ENCODE data around the gene ABHD11.

ABHD11 gene

DNA sequence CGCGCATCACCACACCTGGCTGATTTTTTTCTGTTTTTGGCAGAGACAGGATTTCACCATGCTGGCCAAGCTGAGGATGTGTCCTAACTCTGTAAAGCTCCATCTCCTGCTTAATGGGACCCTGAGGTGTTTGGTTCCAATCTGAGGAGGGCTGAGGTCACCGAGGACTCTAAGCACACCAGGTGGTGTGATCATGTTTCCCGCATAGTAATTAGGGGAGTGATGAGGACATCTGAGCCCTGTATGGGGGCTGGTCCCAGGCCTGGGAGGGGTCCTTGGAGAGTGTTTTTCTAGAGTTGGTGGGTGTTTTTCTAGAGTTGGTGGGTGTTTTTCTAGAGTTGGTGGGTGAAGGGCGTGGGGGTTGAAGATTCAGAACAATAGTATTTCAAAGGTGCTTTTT, 3.0 kb upstream of the ABHD11 start:
- peak overlapping the region; percentile 92 for H3K27ac ChIP-seq
- TF ChIP-seq, protein P1, sequence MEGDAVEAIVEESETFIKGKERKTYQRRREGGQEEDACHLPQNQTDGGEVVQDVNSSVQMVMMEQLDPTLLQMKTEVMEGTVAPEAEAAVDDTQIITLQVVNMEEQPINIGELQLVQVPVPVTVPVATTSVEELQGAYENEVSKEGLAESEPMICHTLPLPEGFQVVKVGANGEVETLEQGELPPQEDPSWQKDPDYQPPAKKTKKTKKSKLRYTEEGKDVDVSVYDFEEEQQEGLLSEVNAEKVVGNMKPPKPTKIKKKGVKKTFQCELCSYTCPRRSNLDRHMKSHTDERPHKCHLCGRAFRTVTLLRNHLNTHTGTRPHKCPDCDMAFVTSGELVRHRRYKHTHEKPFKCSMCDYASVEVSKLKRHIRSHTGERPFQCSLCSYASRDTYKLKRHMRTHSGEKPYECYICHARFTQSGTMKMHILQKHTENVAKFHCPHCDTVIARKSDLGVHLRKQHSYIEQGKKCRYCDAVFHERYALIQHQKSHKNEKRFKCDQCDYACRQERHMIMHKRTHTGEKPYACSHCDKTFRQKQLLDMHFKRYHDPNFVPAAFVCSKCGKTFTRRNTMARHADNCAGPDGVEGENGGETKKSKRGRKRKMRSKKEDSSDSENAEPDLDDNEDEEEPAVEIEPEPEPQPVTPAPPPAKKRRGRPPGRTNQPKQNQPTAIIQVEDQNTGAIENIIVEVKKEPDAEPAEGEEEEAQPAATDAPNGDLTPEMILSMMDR (conservative IDR thresholded peaks at IDR 0.05): no peak

- TF ChIP-seq, protein P1 (conservative IDR thresholded peaks at IDR 0.05): no peak
- no peak for TF ChIP-seq ZFX (IDR thresholded peaks at IDR 0.05)
- peak overlapping the region; percentile 93 for H3K27ac ChIP-seq
Measured at GRCh38 chr7:73740771-73741170, 2.2 kb upstream of the ABHD11 start.

DNA sequence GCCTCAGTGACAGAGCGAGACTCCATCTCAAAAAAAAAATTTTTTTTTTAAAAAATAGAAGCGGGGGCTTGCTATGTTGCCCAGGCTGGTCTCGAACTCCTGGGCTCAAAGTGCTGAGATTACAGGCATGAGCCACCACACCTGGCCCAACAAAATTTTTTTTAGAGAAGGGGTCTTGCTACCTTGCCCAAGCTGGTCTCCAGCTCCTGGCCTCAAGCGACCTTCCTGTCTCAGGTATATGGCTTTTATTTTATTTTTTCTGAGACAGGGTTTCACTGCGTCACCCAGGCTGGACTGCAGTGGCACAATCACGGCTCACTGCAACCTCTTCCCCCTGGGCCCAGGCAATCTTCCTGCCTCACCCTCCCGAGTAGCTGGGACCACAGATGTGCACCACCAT, 1.6 kb upstream of the ABHD11 start:
- H3K27ac ChIP-seq: peak overlapping the region; percentile 93
- TF ChIP-seq ZFX (IDR thresholded peaks at IDR 0.05): no peak
- TF ChIP-seq, protein P1 (conservative IDR thresholded peaks at IDR 0.05): no peak

DNA sequence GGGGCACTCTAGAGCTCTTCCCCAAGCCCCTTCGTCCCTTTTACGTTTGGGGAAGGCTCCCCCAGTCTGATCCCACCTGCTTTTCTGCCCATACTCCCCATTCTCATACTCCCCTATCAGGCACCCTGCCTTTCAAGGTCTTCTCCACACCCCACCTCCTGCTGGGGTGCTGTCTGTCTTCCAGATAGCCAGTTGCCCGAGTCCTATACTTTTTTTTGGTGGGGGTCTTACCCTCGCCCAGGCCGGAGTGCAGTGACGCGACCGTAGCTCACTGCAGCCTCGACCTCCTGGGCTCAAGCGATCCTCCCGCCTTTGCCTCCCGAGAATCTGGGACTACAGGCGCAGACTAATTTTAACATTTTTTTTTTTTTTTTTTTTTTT, 775 bp upstream of the ABHD11 start:
- TF ChIP-seq, protein P1 (conservative IDR thresholded peaks at IDR 0.05): no peak
- TF ChIP-seq ZFX (IDR thresholded peaks at IDR 0.05): no peak
- H3K27ac ChIP-seq: peak overlapping the region; percentile 93

DNA sequence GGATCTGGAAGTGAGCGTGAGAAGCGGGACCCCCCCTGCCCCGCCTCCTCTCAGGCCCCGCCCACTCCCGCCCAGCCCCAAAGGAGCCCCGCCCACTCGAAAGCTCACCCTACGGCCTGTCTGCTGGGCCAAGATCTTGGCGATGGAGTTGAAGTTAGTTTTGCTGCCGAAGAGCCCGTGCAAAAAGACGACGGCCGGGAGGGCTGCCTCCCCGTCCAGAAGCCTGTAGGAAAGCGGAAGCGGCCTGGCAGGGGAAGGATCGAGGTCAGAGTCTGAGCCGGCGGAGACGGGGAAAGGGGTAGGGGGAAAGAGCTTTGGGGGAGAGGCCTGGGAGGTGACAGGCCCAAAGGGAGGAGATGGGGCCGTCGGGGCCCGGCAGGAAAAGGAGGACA, 386 bp downstream of the ABHD11 start:
- H3K27ac ChIP-seq: peak overlapping the region; percentile 93
- TF ChIP-seq ZFX (IDR thresholded peaks at IDR 0.05): peak; percentile 94; the same call in 1 of the 2 replicates
- TF ChIP-seq, protein P1 (conservative IDR thresholded peaks at IDR 0.05): no peak

- peak overlapping the region; percentile 93 for H3K27ac ChIP-seq
- no peak for TF ChIP-seq ZFX (IDR thresholded peaks at IDR 0.05)
- TF ChIP-seq, protein P1 (conservative IDR thresholded peaks at IDR 0.05): no peak
Measured at GRCh38 chr7:73737491-73738219, 947 bp downstream of the ABHD11 start.

GRCh38 chr7:73736885-73737284, 1.7 kb downstream of the ABHD11 start:
- TF ChIP-seq, protein P1 (conservative IDR thresholded peaks at IDR 0.05): no peak
- no peak for TF ChIP-seq ZFX (IDR thresholded peaks at IDR 0.05)
- H3K27ac ChIP-seq: no peak overlapping the region; the same call in 1 of the 2 replicates

Measured in C4-2B (cell line).